Measurements from ENCODE around the gene FHL1. TPM values are rescaled to one million over a fixed set of nuclear protein-coding genes. Genes with fewer than 3 reads are reported as not detected.

The FHL1 gene
- polyA plus RNA-seq, 1 of the 3 experiments (the other 2 are of a cell fraction): 57.8 TPM

- no peak overlapping the region for H3K27ac ChIP-seq (ENCODE audit: low read depth in 2 of 2, low read length in 1 of 2)
- DNase-seq: no peak
- H3K9ac ChIP-seq: no peak overlapping the region
- H3K4me2 ChIP-seq: no peak overlapping the region
- WGBS (ENCODE audit: low lambda C conversion rate): 48% methylated on average over 4 of the region's 4 CpGs
- H3K9me3 ChIP-seq: no peaks in the 10 kb centered on the region
- no peaks in the 10 kb centered on the region for H4K20me1 ChIP-seq (ENCODE audit: insufficient read depth)
- TF ChIP-seq ZBTB33 (IDR thresholded peaks at IDR 0.05; ENCODE audit: borderline replicate concordance, low read depth) (no peak), CTCF (IDR thresholded peaks at IDR 0.05) (no peak), REST (IDR thresholded peaks at IDR 0.05; ENCODE audit: low read depth, low read length) (no peak), GABPA (IDR thresholded peaks at IDR 0.05; ENCODE audit: low read depth) (no peak), USF1 (IDR thresholded peaks at IDR 0.05; ENCODE audit: borderline replicate concordance, low read depth) (no peak), FOSL2 (IDR thresholded peaks at IDR 0.05; ENCODE audit: borderline replicate concordance, low read depth) (no peak), JUND (IDR thresholded peaks at IDR 0.05) (no peak), IRF3 (IDR thresholded peaks at IDR 0.05; ENCODE audit: low read depth, low read length) (no peak), MEF2A (IDR thresholded peaks at IDR 0.05; ENCODE audit: borderline replicate concordance, low read depth) (no peak), RAD21 (IDR thresholded peaks at IDR 0.05; ENCODE audit: low read length) (no peak), NFIC (IDR thresholded peaks at IDR 0.05; ENCODE audit: borderline replicate concordance) (no peak), RCOR1 (IDR thresholded peaks at IDR 0.05; ENCODE audit: low read length) (no peak)
- no peaks in the 10 kb centered on the region for H3F3A ChIP-seq (replicated peaks; ENCODE audit: insufficient read depth)
- H3K4me3 ChIP-seq (ENCODE audit: low read depth in 2 of 2, low read length in 1 of 2): no peak overlapping the region
- ChIA-PET CTCF (no interaction called here), POLR2A (no interaction called here)
- H3K4me1 ChIP-seq (ENCODE audit: control insufficient read depth in 1 of 2, insufficient read depth in 2 of 2, low read depth in 1 of 2, low read length in 1 of 2): no peaks in the 10 kb centered on the region
- H2AFZ ChIP-seq (ENCODE audit: low read depth): no peak overlapping the region
- no peaks in the 10 kb centered on the region for H3K27me3 ChIP-seq (ENCODE audit: insufficient read depth)
- no peaks in the 10 kb centered on the region for H3K9me2 ChIP-seq
- H3K79me2 ChIP-seq (ENCODE audit: insufficient read depth): no peaks in the 10 kb centered on the region; the same call in none of the 2 replicates
- H3K36me3 ChIP-seq (replicated peaks in 1 of 2; ENCODE audit: control insufficient read depth in 1 of 2, insufficient read depth in 2 of 2, low read length in 1 of 2): no peaks in the 10 kb centered on the region
Measured at GRCh38 chrX:136158685-136159084, 11.4 kb downstream of the FHL1 start.
